ENCODE data around the gene OTUB1. TPM values are rescaled to one million over a fixed set of nuclear protein-coding genes. Genes with fewer than 3 reads are reported as not detected.

OTUB1 gene
- total and polyA plus RNA-seq, 9 of the 15 experiments (the other 6 are each of a cell fraction or from before 2014, with no cell fraction given): 29.5 to 134 (median 66.1) TPM

DNA sequence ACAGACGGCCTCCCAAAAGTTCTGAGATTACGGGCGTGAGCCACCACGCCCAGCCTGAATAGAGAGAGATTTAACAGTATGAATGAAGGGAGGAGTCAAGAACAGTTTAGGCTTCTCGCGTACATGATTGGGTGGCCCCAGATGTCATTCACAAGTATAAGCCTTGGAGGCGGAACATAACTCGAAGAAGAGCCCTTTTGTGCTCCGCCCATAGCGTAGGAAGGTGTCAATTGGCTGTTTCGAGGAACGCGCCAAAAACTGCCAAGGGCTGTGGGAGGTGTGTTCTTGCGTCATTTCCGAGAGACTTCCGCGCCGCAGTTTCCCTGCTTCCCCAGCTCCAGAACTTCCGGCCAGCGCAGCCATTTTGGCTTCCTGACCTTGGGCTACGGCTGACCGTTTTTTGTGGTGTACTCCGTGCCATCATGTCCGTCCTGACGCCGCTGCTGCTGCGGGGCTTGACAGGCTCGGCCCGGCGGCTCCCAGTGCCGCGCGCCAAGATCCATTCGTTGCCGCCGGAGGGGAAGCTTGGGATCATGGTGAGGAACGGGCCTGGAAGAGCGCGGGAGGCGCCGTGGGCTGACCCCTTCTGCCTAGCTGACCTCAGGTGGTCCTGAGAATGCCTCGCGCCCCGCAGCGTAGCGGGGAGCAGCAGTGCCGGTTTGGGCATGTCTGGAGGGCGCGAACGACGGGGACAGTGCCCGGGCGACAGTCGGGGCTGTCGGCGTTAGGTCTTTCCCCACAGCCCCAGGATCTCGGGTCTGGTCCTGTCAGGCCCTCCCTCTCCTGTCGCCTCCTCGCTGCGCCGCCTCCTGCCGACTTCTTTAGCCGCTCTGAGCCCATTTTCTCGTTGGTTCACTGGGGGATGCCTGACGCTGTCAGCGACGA lies 11.7 kb upstream of the OTUB1 start, which contains the start of gene COX8A (continued):
- TF ChIP-seq, protein P1, sequence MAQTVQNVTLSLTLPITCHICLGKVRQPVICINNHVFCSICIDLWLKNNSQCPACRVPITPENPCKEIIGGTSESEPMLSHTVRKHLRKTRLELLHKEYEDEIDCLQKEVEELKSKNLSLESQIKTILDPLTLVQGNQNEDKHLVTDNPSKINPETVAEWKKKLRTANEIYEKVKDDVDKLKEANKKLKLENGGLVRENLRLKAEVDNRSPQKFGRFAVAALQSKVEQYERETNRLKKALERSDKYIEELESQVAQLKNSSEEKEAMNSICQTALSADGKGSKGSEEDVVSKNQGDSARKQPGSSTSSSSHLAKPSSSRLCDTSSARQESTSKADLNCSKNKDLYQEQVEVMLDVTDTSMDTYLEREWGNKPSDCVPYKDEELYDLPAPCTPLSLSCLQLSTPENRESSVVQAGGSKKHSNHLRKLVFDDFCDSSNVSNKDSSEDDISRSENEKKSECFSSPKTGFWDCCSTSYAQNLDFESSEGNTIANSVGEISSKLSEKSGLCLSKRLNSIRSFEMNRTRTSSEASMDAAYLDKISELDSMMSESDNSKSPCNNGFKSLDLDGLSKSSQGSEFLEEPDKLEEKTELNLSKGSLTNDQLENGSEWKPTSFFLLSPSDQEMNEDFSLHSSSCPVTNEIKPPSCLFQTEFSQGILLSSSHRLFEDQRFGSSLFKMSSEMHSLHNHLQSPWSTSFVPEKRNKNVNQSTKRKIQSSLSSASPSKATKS (CRISPR knock-in tag; IDR thresholded peaks at IDR 0.05): no peak
- TF ChIP-seq, protein P2, sequence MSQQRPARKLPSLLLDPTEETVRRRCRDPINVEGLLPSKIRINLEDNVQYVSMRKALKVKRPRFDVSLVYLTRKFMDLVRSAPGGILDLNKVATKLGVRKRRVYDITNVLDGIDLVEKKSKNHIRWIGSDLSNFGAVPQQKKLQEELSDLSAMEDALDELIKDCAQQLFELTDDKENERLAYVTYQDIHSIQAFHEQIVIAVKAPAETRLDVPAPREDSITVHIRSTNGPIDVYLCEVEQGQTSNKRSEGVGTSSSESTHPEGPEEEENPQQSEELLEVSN (IDR thresholded peaks at IDR 0.05; ENCODE audit: borderline replicate concordance in 1 of 2, extremely low read depth in 1 of 2, insufficient read depth in 1 of 2, insufficient read length in 1 of 2, low read depth in 1 of 2, low read length in 1 of 2, poor library complexity in 1 of 2, severe bottlenecking in 1 of 2): peak; percentile 41 to 76
- TF ChIP-seq NFATC3 (IDR thresholded peaks at IDR 0.05) (no peak), MAFK (IDR thresholded peaks at IDR 0.05; ENCODE audit: low read length) (no peak), GATAD2A (IDR thresholded peaks at IDR 0.05) (0 out of 2 replicates have a peak, but pooled peaks have one; percentile 43), ZNF224 (CRISPR knock-in tag; IDR thresholded peaks at IDR 0.05) (no peak), CSDE1 (IDR thresholded peaks at IDR 0.05) (no peak), GTF2F1 (IDR thresholded peaks at IDR 0.05; ENCODE audit: low read depth, low read length) (no peak; the same call in 1 of the 2 replicates), MED1 (CRISPR knock-in tag; IDR thresholded peaks at IDR 0.05; ENCODE audit: borderline replicate concordance) (no peak), SETDB1 (IDR thresholded peaks at IDR 0.05; ENCODE audit: low read length) (no peak), ZNF77 (CRISPR knock-in tag; IDR thresholded peaks at IDR 0.05) (no peak), NFE2L1 (tag; IDR thresholded peaks at IDR 0.05; ENCODE audit: borderline replicate concordance, low read depth) (no peak)
- TF ChIP-seq, protein P3, sequence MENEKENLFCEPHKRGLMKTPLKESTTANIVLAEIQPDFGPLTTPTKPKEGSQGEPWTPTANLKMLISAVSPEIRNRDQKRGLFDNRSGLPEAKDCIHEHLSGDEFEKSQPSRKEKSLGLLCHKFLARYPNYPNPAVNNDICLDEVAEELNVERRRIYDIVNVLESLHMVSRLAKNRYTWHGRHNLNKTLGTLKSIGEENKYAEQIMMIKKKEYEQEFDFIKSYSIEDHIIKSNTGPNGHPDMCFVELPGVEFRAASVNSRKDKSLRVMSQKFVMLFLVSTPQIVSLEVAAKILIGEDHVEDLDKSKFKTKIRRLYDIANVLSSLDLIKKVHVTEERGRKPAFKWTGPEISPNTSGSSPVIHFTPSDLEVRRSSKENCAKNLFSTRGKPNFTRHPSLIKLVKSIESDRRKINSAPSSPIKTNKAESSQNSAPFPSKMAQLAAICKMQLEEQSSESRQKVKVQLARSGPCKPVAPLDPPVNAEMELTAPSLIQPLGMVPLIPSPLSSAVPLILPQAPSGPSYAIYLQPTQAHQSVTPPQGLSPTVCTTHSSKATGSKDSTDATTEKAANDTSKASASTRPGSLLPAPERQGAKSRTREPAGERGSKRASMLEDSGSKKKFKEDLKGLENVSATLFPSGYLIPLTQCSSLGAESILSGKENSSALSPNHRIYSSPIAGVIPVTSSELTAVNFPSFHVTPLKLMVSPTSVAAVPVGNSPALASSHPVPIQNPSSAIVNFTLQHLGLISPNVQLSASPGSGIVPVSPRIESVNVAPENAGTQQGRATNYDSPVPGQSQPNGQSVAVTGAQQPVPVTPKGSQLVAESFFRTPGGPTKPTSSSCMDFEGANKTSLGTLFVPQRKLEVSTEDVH (IDR thresholded peaks at IDR 0.05; ENCODE audit: low read depth, partially characterized antibody): peak; percentile 99
- TF ChIP-seq, protein P4, sequence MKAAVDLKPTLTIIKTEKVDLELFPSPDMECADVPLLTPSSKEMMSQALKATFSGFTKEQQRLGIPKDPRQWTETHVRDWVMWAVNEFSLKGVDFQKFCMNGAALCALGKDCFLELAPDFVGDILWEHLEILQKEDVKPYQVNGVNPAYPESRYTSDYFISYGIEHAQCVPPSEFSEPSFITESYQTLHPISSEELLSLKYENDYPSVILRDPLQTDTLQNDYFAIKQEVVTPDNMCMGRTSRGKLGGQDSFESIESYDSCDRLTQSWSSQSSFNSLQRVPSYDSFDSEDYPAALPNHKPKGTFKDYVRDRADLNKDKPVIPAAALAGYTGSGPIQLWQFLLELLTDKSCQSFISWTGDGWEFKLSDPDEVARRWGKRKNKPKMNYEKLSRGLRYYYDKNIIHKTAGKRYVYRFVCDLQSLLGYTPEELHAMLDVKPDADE (conservative IDR thresholded peaks at IDR 0.05; ENCODE audit: control insufficient read depth, low read depth, low read length): peak; percentile 70; the same call in 1 of the 2 replicates
- TF ChIP-seq, protein P5, sequence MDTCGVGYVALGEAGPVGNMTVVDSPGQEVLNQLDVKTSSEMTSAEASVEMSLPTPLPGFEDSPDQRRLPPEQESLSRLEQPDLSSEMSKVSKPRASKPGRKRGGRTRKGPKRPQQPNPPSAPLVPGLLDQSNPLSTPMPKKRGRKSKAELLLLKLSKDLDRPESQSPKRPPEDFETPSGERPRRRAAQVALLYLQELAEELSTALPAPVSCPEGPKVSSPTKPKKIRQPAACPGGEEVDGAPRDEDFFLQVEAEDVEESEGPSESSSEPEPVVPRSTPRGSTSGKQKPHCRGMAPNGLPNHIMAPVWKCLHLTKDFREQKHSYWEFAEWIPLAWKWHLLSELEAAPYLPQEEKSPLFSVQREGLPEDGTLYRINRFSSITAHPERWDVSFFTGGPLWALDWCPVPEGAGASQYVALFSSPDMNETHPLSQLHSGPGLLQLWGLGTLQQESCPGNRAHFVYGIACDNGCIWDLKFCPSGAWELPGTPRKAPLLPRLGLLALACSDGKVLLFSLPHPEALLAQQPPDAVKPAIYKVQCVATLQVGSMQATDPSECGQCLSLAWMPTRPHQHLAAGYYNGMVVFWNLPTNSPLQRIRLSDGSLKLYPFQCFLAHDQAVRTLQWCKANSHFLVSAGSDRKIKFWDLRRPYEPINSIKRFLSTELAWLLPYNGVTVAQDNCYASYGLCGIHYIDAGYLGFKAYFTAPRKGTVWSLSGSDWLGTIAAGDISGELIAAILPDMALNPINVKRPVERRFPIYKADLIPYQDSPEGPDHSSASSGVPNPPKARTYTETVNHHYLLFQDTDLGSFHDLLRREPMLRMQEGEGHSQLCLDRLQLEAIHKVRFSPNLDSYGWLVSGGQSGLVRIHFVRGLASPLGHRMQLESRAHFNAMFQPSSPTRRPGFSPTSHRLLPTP (IDR thresholded peaks at IDR 0.05; ENCODE audit: borderline replicate concordance, extremely low read depth, insufficient read length): no peak

Measured in K562 (cell line).